Measurements from ENCODE around the gene HOMER2. TPM values are rescaled to one million over a fixed set of nuclear protein-coding genes. Genes with fewer than 3 reads are reported as not detected.

Gene HOMER2
- total and polyA plus RNA-seq, 11 donors = 15.2 to 60.5 (median 36.9) TPM

DNA sequence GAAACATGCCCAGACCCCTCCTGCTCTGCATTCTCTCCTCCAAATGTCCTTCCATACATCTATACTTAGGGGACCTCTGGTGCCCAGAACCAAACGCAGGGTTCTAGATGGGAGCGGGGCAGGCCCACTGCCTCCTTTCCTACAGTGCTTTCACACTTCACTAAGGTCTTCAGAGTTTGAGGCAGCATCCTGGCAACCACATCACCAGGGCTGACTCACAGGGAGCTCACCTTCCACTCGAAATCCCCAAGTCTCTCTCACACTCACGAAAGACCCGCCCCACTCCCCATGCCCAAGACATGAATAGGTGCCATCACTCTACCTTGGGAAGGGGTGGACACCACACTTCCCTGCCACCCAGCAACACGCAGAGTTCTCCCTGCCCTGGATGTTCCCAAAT is 18.9 kb downstream of the HOMER2 start:
- Histone ChIP-seq H3K27me3 (no peaks in the 10 kb centered on the region), H3K36me3 (no peaks in the 10 kb centered on the region), H3K4me3 (no peak overlapping the region), H3K4me1 (peaks cover 0 to 13% (median 3%) of the 10 kb centered on the region in 12 donors), H3K27ac (no peak overlapping the region), H3K9me3 (no peaks in the 10 kb centered on the region)
- no peak for DNase-seq
- WGBS, 4 donors = 81 to 88% (median 83%) methylated on average over 6 of the region's 6 CpGs
- intact Hi-C loops (cut with DNase I) = loop anchor here in 1 of 10 donors (10.0 kb wide), 1 partner anchor 59 kb away; no protein-coding TSS in a partner anchor
- ATAC-seq = no peak
- TF ChIP-seq, protein P1, sequence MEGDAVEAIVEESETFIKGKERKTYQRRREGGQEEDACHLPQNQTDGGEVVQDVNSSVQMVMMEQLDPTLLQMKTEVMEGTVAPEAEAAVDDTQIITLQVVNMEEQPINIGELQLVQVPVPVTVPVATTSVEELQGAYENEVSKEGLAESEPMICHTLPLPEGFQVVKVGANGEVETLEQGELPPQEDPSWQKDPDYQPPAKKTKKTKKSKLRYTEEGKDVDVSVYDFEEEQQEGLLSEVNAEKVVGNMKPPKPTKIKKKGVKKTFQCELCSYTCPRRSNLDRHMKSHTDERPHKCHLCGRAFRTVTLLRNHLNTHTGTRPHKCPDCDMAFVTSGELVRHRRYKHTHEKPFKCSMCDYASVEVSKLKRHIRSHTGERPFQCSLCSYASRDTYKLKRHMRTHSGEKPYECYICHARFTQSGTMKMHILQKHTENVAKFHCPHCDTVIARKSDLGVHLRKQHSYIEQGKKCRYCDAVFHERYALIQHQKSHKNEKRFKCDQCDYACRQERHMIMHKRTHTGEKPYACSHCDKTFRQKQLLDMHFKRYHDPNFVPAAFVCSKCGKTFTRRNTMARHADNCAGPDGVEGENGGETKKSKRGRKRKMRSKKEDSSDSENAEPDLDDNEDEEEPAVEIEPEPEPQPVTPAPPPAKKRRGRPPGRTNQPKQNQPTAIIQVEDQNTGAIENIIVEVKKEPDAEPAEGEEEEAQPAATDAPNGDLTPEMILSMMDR (IDR thresholded peaks at IDR 0.05) = no peak
- TF ChIP-seq POLR2A (IDR thresholded peaks at IDR 0.05) = no peak

DNA sequence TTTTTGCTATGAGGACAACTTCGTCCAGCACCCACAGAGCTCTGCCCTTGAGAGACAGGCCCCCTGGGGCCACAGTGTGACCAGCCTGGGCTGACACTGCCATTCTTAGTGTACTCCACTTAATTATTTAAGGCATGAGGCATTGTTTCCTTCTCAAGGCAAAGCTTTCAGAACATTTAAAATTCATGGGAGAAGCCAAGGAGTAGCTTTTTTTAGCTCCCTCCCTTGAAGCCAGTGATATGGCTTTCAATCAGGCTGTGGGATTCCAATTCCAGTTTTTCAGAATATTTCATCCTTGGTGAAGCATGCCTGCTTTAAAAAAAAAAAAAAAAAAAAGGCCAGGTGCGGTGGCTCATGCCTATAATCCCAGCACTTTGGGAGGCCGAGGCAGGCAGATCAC is 21.3 kb downstream of the HOMER2 start:
- Histone ChIP-seq H3K4me3 (no peak overlapping the region), H3K4me1 (peaks cover 0 to 8% (median under 1%) of the 10 kb centered on the region in 12 donors), H3K27me3 (no peaks in the 10 kb centered on the region), H3K36me3 (no peaks in the 10 kb centered on the region), H3K9me3 (no peaks in the 10 kb centered on the region), H3K27ac (no peak overlapping the region)
- intact Hi-C loops (cut with DNase I) = loop anchor here in 1 of 10 donors (10.0 kb wide), 1 partner anchor 56 kb away; no protein-coding TSS in a partner anchor
- TF ChIP-seq POLR2A (IDR thresholded peaks at IDR 0.05) = no peak
- TF ChIP-seq, protein P1 (IDR thresholded peaks at IDR 0.05) = no peak
- WGBS, 4 donors = 74 to 86% (median 81%) methylated on average over 3 of the region's 3 CpGs
- DNase-seq (no peak), ATAC-seq (no peak)

DNA sequence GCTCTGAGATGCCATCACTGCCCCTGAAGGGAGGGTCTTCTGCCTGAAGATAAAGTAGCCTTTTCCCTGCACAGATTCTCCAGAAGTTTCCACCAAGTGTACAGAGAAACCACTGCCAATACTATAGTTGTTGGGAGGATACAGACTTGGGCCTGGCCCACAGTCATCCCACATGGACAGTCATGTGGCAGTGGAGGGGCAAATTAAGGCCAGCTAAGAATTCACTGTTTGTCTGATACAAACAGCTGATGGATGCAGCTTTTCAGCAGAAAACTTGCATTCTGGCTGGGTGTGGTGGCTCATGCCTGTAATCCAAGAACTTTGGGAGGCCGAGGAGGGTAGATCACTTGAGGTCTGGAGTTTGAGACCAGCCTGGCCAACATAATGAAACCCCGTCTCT is 22.1 kb downstream of the HOMER2 start:
- no peaks in the 10 kb centered on the region for H3K36me3 ChIP-seq
- intact Hi-C loops (cut with DNase I) = loop anchor here in 1 of 10 donors (10.0 kb wide), 1 partner anchor 56 kb away; no protein-coding TSS in a partner anchor
- 85 to 94% (median 88%) methylated on average over 2 of the region's 2 CpGs for WGBS, 4 donors
- TF ChIP-seq, protein P1 (IDR thresholded peaks at IDR 0.05) = no peak
- TF ChIP-seq POLR2A (IDR thresholded peaks at IDR 0.05) = no peak
- no peak overlapping the region for H3K4me3 ChIP-seq
- no peak for DNase-seq
- no peaks in the 10 kb centered on the region for H3K27me3 ChIP-seq
- H3K4me1 ChIP-seq = peaks cover 0 to 8% (median under 1%) of the 10 kb centered on the region in 12 donors
- no peaks in the 10 kb centered on the region for H3K9me3 ChIP-seq
- no peak for ATAC-seq
- no peak overlapping the region for H3K27ac ChIP-seq

DNA sequence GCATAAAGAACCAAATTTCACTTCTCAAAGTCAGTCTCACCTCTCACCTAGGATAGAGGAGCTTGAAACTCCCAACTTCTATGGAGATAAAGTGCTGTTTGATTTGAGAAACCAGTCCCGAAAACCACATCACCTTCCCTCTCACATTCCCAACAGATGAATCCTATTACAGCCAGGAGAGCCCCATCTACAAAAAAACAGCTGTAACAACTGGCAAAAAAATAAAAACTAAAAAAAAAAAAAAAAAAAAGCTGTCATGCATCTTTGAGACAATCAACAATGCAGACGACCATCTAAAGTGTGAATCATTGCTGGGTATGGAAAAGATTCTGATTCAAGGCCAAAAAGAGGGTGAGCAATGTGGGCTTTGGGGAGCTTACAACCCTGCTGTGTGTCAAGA is 23.8 kb downstream of the HOMER2 start:
- 68 to 80% (median 69%) methylated on average over 2 of the region's 2 CpGs for WGBS, 4 donors
- intact Hi-C loops (cut with DNase I) = no loop called here
- no peak for ATAC-seq

More for the DNA sequence above, 23.8 kb downstream of the HOMER2 start:
- Histone ChIP-seq H3K4me1 (peaks cover 0 to 8% (median under 1%) of the 10 kb centered on the region in 12 donors), H3K27ac (no peak overlapping the region), H3K27me3 (no peaks in the 10 kb centered on the region), H3K4me3 (no peak overlapping the region), H3K36me3 (no peaks in the 10 kb centered on the region), H3K9me3 (no peaks in the 10 kb centered on the region)
- TF ChIP-seq, protein P1 (IDR thresholded peaks at IDR 0.05) = no peak
- TF ChIP-seq POLR2A (IDR thresholded peaks at IDR 0.05) = no peak
- no peak for DNase-seq
